Stimulated activated CD8-positive, alpha-beta memory T cell treated with anti-CD3 and anti-CD28 coated beads, Interleukin-12 subunit alpha, Interleukin-12 subunit beta, amount 100 ng/mL, for 24 hours (primary cell): Measurements from ENCODE around the gene EEFSEC.
"Not testable (repeated sequence)": the region's sequence is repeated elsewhere in the genome, so short reads cannot be mapped to it uniquely, and the experiment has no call there.

Experiments used
- DNase-seq: peaks from one replicate; pipeline ENCODE4 v3.0.0-alpha.2; 2020; ENCODE audit errors: extremely low read depth

EEFSEC gene

GRCh38 chr3:128152419-128153155 is 694 bp upstream of the EEFSEC start:
- DNase-seq, result no peak

GRCh38 chr3:128154354-128154753 is 1.1 kb downstream of the EEFSEC start:
- DNase-seq, result not testable (repeated sequence)

- no peak for DNase-seq
These were observed 2.5 kb downstream of the EEFSEC start for GRCh38 chr3:128155616-128156360.

GRCh38 chr3:128160661-128161060 is 7.4 kb downstream of the EEFSEC start:
- no peak for DNase-seq

GRCh38 chr3:128163432-128163831 is 10.2 kb downstream of the EEFSEC start:
- DNase-seq, result no peak

- DNase-seq, result no peak
These were observed 13.7 kb downstream of the EEFSEC start for GRCh38 chr3:128166971-128167453.

GRCh38 chr3:128167646-128167972 is 14.3 kb downstream of the EEFSEC start:
- no peak for DNase-seq

- DNase-seq, result no peak
These were observed 14.8 kb downstream of the EEFSEC start for GRCh38 chr3:128167973-128168674.

- no peak for DNase-seq
These were observed 15.6 kb downstream of the EEFSEC start for GRCh38 chr3:128168836-128169235.

- DNase-seq, result no peak
These were observed 17.7 kb downstream of the EEFSEC start for GRCh38 chr3:128170866-128171516.

GRCh38 chr3:128173200-128173599 is 19.9 kb downstream of the EEFSEC start:
- DNase-seq, result no peak

GRCh38 chr3:128173849-128174248 is 20.6 kb downstream of the EEFSEC start:
- DNase-seq, result no peak

- DNase-seq, result no peak
These were observed 21.7 kb downstream of the EEFSEC start for GRCh38 chr3:128174675-128175590.

GRCh38 chr3:128175768-128176167 is 22.5 kb downstream of the EEFSEC start:
- DNase-seq, result no peak

- no peak for DNase-seq
These were observed 23.1 kb downstream of the EEFSEC start for GRCh38 chr3:128176276-128176833.

- DNase-seq, result no peak
These were observed 24.6 kb downstream of the EEFSEC start for GRCh38 chr3:128177865-128178264.

GRCh38 chr3:128178782-128179483 is 25.7 kb downstream of the EEFSEC start:
- DNase-seq, result no peak

- DNase-seq, result no peak
These were observed 26.2 kb downstream of the EEFSEC start for GRCh38 chr3:128179484-128179819.

- no peak for DNase-seq
These were observed 27.2 kb downstream of the EEFSEC start for GRCh38 chr3:128180436-128180835.

GRCh38 chr3:128180913-128181312 is 27.6 kb downstream of the EEFSEC start:
- no peak for DNase-seq
